ENCODE measurements around the gene NEAT1.
"Not testable (repeated sequence)": the region's sequence is repeated elsewhere in the genome, so short reads cannot be mapped to it uniquely, and the experiment has no call there.

The NEAT1 gene

DNA sequence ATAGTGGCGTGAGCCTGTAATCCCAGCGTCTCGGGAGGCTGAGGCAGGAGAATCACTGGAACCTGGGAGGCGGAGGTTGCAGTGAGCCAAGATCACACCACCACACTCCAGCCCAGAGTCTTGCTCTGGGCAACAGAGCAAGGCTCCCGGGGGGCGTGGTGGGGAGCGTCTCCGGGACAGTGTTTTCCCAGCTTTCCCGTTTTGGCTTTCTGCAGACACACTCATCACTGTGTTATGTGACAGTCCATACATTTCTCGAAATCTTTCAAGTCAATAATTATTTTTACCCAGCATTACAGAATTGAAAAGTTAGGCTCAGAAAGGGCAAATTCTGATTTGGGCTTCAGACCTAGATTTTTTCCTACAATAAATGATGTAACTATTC, 31.7 kb downstream of the NEAT1 start:
- DNase-seq, result no peak

GRCh38 chr11:65454696-65455456, 32.3 kb downstream of the NEAT1 start:
- DNase-seq, result peak; percentile 85 to 88

- no peak for DNase-seq
Observed at GRCh38 chr11:65456418-65456817, 33.8 kb downstream of the NEAT1 start.

- no peak for DNase-seq
Observed at GRCh38 chr11:65459552-65459951, 37.0 kb downstream of the NEAT1 start.

- not testable (repeated sequence) for DNase-seq
Observed at GRCh38 chr11:65465471-65465870, 42.9 kb downstream of the NEAT1 start.

- DNase-seq, result not testable (repeated sequence)
Observed at GRCh38 chr11:65467306-65467705, 44.7 kb downstream of the NEAT1 start.

GRCh38 chr11:65468874-65469333, 46.3 kb downstream of the NEAT1 start:
- peak; percentile 71 for DNase-seq

DNA sequence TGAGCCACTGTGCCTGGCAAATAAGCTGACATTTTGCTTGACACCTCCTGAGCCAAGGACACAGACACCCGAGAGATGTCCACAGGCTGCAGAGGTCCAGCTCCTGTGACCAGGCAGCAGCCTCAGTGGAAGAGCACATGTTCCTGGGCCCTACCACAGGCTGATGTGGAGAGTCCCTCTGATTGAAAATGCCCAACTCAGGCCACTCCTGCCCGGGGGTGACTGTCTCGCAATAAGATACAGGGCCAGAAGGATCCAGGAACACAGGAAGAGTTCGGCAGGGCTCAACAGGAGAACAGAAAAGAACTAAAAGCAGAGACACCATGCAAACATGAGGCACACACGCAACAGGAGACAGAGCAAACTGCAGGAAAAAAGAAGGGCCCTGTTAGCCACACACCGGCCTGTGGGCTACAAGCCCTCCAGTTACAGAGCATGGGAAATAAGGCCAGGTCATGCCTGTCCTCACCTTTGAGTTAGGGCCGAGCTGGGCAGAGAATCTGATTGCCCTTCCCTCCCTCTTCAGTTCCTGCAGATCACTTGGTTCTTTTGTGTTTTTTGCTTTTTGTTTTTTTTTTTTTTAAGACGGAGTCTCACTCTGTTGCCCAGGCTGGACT, 47.9 kb downstream of the NEAT1 start:
- DNase-seq, result no peak

DNA sequence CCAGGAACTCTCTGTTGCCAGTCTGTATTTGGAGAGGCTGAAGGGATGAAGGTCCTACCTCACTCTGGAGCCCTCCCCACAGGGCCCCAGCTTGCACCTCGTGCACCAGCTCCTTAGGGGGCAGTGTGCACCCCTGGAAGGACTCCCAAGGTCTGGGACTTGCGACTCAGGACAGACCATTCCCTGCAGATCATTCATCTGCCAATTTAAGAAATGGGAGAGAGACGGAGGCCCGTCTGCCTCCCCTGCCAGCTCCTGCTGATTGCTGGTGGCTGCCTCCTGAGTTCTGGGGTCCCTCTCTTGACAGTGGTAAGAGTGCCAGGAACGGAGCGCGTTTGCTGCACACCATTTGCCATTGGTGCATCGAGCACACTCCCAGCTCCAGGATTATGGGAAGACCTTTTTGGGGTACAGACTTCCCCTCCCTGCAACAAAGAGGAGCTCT, 48.9 kb downstream of the NEAT1 start:
- DNase-seq, result peak in 1 of 2 donors; percentile 58

DNA sequence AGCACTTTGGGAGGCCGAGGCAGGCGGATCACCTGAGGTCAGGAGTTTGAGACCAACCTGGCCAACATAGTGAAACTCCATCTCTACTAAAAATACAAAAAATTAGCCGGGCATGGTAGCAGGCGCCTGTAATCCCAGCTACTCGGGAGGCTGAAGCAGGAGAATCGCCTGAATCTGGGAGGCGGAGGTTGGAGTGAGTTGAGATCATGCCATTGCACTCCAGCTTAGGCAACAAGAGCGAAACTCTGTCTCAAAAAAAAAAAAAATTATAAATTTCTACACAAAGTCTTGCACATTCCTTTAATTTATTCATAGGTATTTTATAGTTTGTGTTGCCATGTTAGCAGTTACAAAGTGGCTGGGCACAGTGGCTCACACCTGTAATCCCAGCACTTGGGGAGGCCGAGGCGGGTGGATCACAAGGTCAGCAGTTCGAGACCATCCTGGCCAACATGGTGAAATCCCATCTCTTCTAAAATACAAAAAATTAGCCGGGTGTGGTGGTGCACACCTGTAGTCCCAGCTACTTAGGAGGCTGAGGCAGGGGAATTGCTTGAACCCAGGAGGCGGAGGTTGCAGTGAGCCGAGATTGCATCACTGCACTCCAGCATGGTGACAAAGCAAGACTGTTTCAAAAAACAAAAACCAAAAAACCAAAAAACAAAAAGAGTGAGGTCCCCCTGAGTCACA, 50.1 kb downstream of the NEAT1 start:
- not testable (repeated sequence) for DNase-seq

DNA sequence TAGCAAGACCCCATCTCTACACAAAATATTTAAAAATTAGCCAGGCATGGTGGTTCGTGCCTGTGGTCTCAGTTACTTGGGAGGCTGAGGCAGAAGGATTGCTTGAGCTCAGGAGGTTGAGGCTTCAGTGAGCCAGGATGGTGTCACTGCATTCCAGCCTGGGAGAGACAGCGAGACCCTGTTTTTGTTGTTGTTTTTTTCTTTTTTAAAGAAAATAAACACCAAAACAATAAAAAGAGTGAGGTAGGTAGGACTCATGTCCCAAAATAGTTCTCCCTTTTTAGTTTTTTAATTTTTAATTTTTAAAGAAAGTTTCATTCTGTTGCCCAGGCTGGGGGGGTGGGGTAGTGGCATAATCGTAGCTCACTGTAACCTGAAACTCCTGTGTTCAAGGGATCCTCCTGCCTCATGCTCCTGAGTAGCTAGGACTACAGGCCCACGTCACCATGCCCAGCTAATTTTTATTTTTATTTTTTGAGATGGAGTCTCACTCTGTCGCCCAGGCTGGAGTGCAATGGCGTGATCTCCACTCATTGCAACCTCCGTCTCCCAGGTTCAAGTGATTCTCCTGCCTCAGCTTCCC, 50.8 kb downstream of the NEAT1 start:
- DNase-seq, result no peak

DNA sequence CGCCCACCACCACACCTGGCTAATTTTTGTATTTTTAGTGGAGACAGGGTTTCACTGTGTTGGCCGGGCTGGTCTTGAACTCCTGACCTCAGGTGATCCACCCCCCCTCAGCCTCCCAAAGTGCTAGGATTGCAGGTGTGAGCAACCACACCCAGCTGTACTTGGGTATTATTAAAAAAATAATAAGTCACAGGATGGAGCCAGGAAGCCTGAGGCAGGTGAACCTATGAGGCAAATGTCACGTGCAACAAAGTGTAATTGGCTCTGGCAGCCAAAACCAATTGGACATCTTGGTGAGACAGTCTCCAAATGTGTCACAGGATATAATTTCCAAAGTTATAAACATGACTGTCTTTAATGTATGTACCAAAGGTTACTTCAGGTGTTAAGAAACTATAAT, 52.3 kb downstream of the NEAT1 start:
- no peak for DNase-seq

DNA sequence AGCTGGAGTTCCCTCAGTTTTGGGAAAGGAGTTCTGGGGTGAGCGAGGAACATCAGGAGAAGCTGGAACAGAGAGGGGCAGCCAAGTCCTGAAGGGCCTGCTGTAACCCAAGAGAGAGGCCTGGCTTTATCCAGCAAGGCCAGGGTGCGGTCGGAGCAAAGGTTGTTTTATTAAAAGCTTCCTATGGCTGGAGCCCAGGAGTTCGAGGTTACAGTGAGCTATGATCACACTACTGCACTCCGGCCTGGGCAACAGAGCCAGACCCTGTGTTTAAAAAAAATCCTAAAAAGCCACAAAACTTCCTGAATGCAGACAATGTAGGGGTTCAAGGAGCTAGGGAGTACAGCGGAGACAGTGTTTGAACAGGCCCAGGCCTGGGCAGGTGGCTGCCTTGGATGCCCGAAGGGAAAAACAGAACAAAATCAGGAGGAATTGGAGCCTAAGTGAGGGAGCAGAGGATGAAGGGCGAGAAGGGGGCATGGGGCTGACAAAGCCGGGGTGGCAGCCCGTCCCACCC, 54.1 kb downstream of the NEAT1 start:
- no peak for DNase-seq

DNA sequence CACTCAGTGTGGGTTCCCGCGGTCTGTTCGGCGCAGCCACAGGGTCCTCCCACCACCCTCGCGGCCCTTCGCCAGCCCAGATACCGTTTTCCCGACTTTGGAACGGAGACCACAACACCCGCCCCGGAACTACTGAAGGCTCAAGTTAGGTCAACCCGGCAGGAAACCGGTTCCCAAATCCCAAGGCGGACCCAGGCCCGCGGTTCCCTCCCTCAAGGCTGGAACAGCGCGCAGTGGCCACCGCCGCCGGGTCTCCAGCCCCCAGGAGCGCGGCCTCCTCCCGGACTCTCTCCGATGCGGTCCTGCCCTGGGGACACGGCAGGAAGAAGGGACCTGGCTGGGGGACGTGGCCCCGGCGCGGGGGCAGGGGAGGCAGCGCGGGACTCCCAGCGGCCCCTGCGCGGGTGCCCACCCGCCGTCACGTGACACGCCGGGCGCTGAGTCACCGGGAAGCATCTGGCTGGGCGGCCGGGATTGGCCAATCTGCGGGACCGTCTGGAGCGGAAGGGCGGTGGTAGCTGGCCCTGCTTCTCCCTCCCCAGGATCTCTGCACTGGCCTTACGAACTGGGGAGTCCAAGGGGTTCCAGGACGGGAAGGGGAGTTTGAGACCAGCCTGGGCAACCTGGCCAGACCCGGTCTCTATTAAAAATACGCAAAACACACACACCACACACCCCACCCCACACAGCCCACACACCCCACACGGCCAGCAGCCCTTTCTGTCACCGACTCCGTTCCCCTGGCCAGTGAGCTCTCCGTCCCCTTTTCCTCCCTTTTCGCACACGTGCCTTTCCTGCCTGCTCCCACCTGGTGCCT, 54.8 kb downstream of the NEAT1 start:
- peak; percentile 88 to 91 for DNase-seq

- DNase-seq, result no peak
Observed at GRCh38 chr11:65478388-65479183, 56.0 kb downstream of the NEAT1 start.

DNA sequence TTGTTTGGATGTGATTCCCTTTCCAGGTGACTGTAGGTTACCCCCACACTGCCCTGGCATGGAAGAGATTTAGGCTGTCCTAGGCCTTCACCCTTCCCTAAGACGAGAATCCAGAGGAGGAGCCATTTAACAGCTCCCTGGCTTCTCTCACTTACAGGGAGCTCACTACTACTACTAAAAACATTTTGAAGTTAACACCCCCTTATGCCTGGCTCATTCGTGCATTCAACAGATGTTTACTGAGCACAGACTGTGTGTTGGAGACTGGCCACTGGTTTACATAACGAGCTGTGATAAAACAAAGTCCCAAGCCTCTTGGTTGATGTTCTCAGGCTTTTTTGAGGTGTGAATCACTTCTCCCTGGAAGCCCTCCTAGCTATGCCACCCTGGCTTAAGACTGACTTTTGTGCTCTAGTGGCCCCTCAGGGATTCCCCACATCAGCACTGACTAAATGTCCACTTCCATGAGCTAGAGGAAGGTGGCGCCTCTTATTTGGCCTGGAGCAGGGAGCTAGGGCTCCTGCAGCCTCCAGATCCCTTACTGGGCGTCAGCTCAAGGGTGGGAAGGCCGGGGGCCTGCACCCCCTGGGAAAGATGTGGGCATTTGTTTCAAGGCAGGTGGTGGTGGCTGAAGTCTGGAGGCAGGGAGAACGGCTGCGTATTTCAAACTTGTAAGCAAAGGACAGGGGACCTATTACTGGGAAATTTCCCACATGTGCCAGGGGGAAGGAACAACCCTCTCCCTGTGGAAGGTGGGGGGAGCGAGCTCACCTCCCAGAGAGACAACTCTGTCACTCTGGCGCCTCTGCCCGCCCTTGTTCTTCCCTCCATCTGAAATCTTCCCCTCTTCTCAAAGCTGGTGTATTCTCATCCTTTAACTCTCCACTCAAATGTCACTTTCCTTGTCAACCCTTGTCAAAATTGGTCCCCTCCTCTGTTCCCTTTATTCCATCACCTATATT, 56.9 kb downstream of the NEAT1 start:
- DNase-seq, result no peak

DNA sequence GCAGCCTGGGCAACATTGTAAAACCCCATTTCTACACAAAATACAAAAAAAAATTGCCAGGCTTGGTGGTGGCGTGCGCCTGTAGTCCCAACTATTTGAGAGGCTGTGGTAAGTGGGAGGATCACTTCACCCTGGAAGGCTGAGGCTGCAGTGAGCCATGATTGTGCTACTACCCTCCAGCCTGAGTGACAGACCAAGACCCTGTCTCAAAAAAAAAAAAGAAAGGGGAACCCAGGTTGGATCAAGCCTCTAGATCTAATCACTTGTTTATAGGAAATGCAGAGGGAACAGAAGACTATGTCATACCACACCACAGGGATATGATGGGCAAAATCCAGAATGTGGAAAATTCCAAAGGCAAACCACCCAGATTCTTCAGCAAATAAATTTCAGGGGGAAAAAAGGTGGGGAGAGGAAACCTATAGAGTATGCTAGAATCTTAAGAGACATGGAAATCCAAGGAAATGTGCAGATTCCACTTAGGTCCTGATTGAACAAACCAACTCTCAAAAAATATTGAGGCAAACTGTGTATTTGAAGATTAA, 59.8 kb downstream of the NEAT1 start:
- DNase-seq, result no peak

DNA sequence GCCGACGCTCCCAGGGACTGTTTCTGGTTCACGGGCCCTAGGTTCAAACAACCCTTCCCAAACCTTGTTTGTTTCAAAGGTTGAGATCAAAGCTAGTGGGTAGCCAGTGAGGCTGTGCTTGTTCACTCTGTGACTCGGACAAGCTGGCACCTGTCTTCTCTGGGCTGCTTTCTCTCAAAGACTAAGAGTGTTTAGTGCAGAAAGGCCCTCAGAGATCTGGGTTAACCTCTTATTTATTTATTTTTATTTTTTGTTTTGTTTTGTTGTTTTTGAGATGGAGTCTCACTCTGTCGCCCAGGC, 63.3 kb downstream of the NEAT1 start:
- no peak for DNase-seq

DNA sequence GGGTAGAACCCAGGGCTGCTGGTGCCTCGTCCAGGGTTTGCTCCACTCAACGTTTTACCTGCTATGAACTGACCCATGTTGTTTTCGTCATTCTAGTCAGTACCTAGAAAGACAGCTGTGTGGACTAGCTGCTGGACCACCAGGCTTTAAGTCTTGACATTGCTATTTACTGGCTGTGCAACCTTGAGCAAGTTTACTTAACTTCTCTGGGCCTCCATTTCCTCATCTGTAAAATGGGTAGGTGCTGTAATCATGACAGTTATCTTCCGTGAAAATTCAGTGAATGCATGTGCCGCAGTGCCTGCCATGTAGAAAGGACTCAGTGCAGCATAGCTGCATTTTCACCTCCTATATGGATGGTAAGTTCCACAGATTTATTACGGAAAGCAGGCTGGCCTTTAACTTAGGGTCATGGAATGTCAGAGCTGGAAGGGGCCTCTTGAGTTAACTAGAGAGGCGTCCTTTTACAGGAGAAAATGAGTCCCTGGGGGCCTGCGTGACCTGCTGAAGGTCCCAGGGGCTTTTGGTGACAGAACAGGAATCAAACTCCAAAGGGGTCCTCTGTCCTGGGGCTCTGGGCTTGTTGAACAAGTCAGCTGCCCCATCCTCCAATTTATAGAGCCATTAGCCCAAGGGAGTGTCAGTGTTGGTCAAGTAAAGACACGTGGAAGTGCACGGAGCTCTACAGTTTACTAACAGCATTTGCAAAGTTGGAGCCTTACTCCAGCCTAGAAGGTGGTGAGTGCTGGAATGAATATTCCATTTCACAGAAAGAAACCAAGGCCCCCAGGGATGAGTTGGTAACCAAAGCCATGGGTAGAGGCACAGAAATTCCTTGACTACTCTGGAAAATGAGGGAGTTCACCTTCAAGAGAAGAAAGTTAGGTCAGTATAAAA, 64.2 kb downstream of the NEAT1 start:
- DNase-seq, result no peak

Data from CD4-positive, alpha-beta T cell treated with Interleukin-4 for 1 hour (primary cell).